HG03460 (cell line): ENCODE data around the gene CASP3.
"Not testable (repeated sequence)": the region's sequence is repeated elsewhere in the genome, so short reads cannot be mapped to it uniquely, and the experiment has no call there.

ENCODE experiments used
- ATAC-seq: cut with Tn5 transposase; IDR thresholded peaks from one replicate; pipeline ENCODE4 v1.9.1; 2021; ENCODE audit not compliant: unreplicated experiment

The CASP3 gene

DNA sequence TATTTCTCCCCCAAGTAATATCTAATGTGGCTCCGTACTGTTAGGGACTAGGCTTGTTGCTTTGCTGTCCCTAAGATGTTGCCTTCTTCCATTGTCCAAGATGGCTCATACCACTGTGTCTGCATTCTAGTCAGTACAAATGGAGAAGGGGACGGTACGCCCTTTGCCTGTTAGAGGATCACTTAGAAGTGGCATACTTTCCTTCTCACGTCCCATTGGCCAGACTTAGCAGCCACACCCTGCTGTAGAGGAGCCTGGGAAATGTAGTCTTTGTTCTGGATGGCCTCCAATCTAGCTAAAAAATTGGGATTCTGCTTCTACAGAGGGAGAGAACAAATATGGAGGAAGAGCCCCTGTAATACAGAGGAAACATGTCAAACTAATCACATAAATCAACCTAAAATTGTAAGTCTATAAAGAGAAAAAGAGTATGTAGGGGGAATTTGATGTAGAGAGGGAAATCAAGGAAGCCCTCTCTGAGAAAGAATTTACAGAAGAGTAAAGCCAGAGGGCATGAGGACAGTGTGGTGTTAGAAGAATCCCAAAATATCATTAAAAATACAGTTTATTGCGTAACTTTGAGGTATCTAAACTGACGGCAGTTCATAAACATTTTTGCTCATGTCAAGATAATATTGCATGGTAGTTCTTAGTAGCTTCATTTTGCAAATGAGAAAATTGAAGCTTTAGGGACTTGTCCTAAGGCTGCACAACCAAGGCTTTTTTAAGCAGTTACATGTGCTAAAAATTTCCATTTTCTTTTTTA is 15.4 kb upstream of the CASP3 start:
- ATAC-seq, result no peak

GRCh38 chr4:184662236-184662635 is 13.0 kb upstream of the CASP3 start:
- no peak for ATAC-seq

- no peak for ATAC-seq
These were observed 11.7 kb upstream of the CASP3 start for GRCh38 chr4:184660978-184661377.

- not testable (repeated sequence) for ATAC-seq
These were observed 8.6 kb upstream of the CASP3 start for GRCh38 chr4:184657820-184658219.

DNA sequence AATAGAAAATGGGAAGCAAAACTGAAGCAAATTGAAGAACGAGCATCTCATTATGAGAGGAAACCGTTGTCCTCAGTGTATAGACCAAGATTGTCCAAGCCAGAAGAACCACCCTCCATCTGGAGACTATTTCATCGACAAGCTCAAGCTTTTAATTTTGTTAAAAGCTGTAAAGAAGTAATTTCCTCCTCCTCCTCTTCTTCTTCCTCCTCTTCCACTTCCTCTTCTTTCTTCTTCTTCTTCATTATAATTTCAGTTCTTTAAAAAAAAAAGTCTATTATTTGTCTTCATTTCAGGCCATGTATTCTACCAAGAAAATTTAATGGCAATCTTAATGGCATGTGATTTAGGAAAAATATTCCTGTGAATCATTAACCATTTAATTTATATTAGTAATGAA is 7.9 kb upstream of the CASP3 start:
- ATAC-seq, result no peak

DNA sequence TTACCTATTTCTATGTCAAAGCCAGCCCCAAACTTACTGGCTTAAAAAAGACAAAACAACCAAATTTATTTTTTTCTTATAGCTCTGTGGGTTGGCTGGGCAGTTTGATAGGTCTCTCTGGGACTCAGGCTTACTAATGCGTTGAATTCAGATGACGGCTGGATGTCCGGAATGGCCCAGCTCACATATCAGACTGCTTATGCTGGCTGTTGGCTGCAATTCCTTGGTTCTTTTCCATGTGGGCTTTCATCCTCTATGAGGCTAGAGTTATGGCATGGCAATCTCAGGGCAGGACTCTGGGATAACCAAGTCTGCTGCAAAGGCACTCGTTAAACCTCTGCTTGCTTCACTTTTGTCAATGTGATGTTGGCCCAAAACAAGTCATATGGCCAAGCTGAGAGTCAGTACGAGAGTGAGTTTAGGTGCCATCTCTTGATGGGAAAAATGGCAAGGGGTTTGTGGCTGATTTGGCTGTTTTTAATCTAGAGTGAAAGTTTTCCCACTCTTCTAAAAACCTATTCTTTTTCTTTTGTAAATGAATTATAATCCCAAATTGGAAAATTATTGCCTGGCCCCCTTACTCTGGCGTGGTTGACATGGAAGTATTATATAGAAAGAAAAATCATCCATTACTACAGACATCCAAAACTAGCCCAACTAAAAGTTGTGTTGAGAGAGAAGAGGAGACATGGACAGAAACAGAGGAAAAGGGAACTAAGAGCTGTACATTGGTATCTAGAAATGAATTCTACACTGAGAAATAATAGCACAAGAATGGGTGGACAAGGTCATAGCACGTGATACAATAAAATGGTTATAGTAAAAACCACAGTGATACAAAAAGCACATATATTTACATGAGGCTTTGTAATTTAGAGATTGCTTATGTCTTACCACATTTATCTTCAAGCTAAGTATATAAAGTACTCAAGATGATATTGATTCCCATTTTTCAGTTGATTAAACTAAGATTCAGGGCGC is 6.9 kb upstream of the CASP3 start:
- ATAC-seq, result no peak

GRCh38 chr4:184653650-184654049 is 4.4 kb upstream of the CASP3 start:
- no peak for ATAC-seq

- not testable (repeated sequence) for ATAC-seq
These were observed 3.4 kb upstream of the CASP3 start for GRCh38 chr4:184652681-184653080.

- no peak for ATAC-seq
These were observed 2.7 kb upstream of the CASP3 start for GRCh38 chr4:184651899-184652298.

- ATAC-seq, result peak; percentile 12
These were observed 966 bp upstream of the CASP3 start for GRCh38 chr4:184649971-184650855.

DNA sequence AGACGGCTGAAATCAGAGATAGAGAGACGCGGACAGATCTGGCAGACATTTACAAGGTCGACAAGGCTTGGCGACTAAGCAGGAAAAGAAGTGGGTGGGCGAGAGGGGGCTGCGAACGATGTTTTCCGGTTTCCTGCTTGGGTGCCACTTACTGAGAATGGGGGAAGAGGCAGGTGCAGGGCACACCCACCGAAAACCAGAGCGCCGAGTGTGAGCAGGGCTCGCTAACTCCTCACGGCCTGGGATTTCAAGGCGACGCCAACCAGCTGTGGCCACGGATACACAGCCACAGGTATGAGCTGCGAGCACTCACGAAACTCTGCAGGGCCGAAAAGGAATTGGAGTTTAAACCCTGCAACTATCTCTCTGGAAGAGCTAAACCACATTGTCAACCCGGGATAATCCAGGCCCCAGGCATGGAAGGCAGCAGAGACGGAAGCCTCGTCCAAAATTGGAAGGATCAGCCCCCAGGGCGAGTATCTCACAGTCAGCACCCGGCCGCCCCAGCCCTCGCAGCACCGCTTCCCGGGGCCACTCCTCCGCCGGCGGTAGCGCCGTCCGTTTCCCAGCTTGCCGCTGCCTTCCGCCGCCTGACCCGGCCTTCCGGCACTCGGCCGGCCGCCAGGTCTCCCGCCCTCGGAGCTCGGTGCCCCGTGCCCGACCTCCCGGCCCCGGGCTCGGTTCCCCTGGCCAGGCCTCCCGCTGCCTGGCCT is 778 bp downstream of the CASP3 start:
- ATAC-seq, result peak; percentile 31

DNA sequence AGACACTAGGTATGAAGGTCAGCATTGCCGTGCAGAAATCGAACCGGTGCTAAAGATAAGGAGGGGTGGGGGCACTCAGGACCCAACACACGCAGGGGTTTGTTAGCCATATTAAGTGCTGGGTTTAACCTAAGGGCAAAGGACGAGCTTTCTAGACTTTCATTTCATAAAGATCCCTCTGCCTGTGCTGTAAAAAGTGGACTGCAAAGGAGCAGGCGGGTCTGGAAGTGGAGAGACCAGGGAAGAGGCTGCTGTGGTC is 1.3 kb downstream of the CASP3 start:
- no peak for ATAC-seq

GRCh38 chr4:184647266-184648053 is 1.8 kb downstream of the CASP3 start:
- ATAC-seq, result no peak

GRCh38 chr4:184645904-184646610 is 3.2 kb downstream of the CASP3 start:
- ATAC-seq, result no peak

- no peak for ATAC-seq
These were observed 4.5 kb downstream of the CASP3 start for GRCh38 chr4:184644553-184645307.

DNA sequence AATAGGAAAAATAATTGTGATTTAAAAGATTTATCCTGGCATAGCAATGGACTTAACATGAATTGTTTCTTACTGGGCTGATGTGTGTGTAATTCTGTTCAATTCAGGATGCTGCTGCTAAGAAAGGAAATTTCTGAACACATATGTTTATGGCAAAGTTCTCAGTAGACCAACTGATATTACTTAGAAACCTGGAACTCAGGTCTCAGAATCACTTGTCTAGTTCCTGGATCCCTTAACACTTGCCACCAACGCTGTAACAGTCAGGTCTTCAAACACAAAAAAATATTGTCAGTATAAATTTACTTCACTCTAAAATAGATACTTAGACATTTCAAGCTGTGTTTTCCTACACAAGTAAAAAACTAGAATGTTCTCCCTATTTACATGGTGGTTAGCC is 5.5 kb downstream of the CASP3 start:
- no peak for ATAC-seq

DNA sequence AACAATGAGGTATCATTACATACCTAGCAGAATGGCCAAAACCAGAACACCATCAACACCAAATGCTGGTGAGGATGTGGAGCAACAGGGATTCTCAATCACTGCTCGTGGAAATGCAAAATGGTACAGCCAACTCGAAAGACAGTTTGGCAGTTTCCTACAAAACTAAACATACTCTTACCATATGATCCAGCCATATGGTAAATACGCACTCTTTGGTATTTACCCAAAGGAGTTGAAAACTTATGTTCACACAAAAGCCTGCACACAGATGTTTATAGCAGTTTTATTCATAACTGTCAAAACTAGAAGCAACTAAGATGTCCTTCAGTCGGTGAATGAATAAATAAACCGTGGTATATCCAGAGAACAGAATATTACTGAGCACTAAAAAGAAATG is 7.8 kb downstream of the CASP3 start:
- ATAC-seq, result no peak

DNA sequence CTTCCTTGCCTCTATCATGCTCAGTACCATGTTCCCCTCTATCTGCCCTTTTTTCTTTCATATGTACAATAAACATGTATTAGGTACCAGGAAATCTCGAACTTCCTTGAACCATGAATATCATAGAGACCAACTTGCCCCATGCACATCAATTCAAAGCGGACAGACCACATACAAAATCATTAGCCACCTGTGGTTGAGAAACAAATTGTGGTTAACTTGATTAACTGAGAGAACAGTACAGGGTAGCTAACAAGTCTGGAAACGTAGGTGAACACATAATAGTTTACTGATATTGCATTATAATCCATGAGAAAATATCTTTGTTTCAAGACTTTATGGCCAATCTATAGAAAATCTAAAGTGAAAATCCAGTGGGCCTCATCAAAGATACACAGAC is 8.2 kb downstream of the CASP3 start:
- peak; percentile 81 for ATAC-seq

- ATAC-seq, result no peak
These were observed 12.3 kb downstream of the CASP3 start for GRCh38 chr4:184636897-184637296.
